Fibroblast of pulmonary artery (primary cell): ENCODE measurements around the gene OSM.

Experiments used
- DNase-seq: peaks from one replicate; pipeline ENCODE4 v3.0.0-alpha.2; 2010; ENCODE audit warnings: low read depth
- H3K4me3 ChIP-seq: replicated peaks from 2 replicates; pipeline ENCODE4 v1.5.1; 2011; ENCODE audit warnings: low read depth, mild to moderate bottlenecking, control low read depth, low read length, moderate library complexity
- CTCF ChIP-seq: IDR thresholded peaks from 2 replicates; pipeline ENCODE4 v1.5.1; 2011; ENCODE audit warnings: mild to moderate bottlenecking, control low read depth, low read length, inconsistent platforms; ENCODE audit errors: missing control alignments

Gene OSM

GRCh38 chr22:30305519-30305905 is 38.9 kb upstream of the OSM start:
- no peak for TF ChIP-seq CTCF
- H3K4me3 ChIP-seq, result no peak overlapping the region
- peak; percentile 55 for DNase-seq

GRCh38 chr22:30304495-30305244 is 38.0 kb upstream of the OSM start:
- TF ChIP-seq CTCF, result no peak
- H3K4me3 ChIP-seq, result no peak overlapping the region
- DNase-seq, result no peak

- H3K4me3 ChIP-seq, result no peak overlapping the region
- no peak for DNase-seq
- no peak for TF ChIP-seq CTCF
Measured at GRCh38 chr22:30302810-30303138, 36.1 kb upstream of the OSM start.

GRCh38 chr22:30301995-30302809 is 35.6 kb upstream of the OSM start:
- DNase-seq, result peak; percentile 67
- no peak for TF ChIP-seq CTCF

GRCh38 chr22:30299322-30299721 is 32.7 kb upstream of the OSM start:
- no peak for TF ChIP-seq CTCF
- no peak for DNase-seq
- H3K4me3 ChIP-seq, result no peak overlapping the region

More at GRCh38 chr22:30301995-30302809, 35.6 kb upstream of the OSM start:
- no peak overlapping the region for H3K4me3 ChIP-seq

- no peak overlapping the region for H3K4me3 ChIP-seq
- DNase-seq, result no peak
- TF ChIP-seq CTCF, result no peak
Measured at GRCh38 chr22:30297991-30298701, 31.5 kb upstream of the OSM start.
